Pulmonary artery endothelial cell (primary cell): Measurements from ENCODE around the gene EDIL3. TPM values are rescaled to one million over a fixed set of nuclear protein-coding genes. Genes with fewer than 3 reads are reported as not detected.
"Not testable (repeated sequence)": the region's sequence is repeated elsewhere in the genome, so short reads cannot be mapped to it uniquely, and the experiment has no call there.

Source experiments
- DNase-seq: peaks from one replicate; pipeline ENCODE4 v3.0.0-alpha.2; 2011; ENCODE audit warnings: low read depth, low spot score
- total RNA-seq: library from RNA; depleted of rRNA; stranded (reverse); fragments of >200 nt; gene quantifications from 2 replicates; pipeline ENCODE4 v1.2.3, GENCODE V29; 2014

EDIL3 gene
- total RNA-seq, 1 donor from 2014 or later = 8.6 TPM

DNA sequence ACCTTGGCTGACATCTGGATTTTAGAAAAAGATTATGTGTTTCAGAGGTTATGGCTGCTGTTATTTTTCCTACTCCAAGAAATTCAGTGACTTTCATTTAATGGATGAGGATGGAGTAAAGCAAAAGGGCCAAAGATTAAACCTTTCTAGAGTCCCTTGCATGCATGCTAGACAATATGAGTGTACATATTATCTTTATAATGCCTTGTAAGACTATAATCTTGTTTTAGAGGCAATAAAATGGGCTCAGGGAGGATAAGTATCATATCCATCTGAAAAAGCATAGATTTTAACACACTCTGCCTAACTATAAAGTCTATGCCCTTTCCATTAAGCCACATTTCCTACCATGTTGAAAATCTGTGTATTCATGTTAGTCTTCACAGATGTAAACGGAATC, 199.8 kb downstream of the EDIL3 start:
- DNase-seq = no peak

DNA sequence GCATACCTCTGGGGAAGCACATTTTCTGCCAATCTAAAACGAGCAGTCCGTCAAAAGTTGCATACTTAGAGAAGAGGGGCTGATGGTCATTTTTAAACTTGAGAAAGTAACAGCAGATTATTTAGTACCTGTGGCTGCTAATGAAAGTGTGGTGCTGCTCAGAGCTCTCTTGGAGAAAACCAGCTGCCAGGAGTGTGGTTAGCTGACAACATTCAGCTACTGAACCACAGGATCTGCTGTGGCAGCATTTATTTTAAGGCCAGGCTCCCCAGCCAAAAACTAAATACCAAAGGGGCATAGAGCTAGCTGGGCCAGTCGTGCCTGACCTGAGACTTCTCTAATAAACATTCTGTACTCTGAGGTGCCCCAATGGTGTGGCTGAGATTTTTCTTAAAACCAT, 203.6 kb downstream of the EDIL3 start:
- no peak for DNase-seq

DNA sequence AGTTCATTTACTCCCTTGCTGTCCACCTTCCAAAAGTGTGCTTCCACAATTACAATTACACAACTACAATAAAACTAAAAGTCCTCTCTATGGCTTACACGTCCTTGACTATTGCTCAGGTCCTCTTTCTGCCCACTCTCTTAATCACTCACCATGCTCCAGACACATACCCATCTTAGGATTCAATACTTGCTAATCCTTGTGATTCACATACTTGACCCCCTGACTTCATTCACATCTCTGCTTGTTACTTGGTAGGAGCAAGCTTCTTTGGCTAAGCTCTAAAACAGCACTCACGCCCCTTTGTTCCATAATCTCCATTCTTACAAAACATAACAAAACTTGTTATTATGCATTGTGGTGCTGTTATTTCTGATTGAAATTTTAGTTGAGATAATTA, 215.8 kb downstream of the EDIL3 start:
- DNase-seq = no peak

DNA sequence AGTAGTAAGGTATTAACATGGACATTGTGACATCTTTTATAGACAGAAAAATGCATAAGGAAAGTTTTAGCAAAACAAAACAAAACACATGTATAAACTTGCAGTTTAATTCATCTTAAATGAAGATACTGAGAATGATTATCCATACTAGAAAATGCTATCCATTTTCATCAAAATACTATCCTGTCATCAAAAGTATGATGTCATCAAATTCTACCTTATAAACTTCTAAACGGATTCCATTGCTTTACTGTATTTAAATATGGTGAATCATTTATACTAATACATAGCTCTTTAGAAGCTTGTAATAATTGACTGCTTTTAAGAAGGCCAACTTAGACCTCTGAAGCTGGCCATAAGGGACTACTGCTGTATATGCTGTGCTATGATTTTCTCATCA, 221.0 kb downstream of the EDIL3 start:
- no peak for DNase-seq

DNA sequence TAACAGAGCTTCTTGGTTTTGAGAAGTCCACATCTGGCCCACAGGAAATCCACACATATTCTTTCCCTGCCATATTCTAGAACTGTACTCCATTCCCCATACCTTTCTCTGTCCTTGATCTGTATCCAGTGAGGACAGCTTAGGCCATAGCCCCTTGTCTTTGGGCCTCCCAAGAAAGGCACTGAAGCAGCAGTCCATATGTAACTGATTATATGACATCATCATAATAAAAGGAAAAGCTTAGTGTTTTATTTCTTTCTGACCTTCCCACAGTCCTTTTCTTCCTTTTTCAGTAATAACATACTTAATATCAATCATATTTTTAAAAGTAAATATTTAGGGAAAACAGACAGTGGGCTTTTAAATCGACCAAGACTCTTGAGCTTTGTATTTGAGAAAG, 222.0 kb downstream of the EDIL3 start:
- no peak for DNase-seq

DNA sequence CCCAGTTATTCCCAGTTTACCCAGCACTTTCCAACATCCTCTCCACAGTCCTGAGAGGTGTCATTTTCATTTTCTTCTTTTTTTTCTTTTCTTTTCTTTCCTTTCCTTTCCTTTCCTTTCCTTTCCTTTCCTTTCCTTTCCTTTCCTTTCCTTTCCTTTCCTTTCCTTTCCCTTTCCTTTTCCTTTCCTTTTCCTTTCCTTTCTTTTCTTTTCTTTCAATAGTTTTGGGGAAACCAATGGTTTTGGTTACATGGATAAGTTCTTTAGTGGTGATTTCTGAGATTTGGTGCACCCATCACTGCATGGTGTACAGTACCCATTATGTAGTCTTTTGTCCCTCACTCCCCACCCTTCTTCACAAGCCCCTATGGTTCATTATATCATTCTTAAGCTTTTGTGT, 224.0 kb downstream of the EDIL3 start:
- DNase-seq = not testable (repeated sequence)

DNA sequence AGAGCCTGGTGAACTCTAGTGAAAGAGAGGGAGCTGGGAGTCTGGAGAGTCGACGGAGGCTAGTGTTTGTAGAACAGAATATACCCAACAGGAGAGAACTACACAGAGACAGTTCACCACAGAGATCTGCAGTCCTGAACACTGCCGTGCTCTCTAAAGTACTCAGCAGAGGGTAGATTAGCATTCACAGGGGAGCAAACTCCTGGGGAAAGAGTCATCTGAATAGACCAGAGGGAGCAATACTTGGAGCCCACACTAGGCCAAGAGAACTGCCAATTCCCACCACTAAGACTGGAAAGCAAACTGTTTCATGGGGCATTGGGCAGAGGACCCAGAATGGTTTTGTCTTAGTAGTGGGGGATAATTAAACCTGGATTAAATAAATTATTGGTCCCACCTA, 235.6 kb downstream of the EDIL3 start:
- DNase-seq = no peak

DNA sequence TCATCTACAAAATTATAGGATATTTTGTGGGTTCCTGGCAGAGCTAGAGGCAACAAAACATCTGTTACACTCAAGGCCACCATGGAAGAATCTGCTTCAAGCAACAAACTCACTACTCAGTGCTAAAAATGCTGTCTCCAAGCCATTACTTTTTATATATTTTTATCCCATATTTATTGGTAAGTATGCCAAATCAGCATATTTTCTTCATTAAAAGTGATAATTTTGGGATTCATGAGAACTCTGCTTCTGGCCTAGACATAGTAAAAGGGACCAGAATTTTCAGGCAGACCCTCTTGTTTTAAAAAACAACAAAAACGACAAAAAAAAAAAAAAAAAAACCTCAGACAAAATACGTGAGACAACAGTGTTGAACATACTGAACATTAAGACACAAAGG, 236.0 kb downstream of the EDIL3 start:
- no peak for DNase-seq

DNA sequence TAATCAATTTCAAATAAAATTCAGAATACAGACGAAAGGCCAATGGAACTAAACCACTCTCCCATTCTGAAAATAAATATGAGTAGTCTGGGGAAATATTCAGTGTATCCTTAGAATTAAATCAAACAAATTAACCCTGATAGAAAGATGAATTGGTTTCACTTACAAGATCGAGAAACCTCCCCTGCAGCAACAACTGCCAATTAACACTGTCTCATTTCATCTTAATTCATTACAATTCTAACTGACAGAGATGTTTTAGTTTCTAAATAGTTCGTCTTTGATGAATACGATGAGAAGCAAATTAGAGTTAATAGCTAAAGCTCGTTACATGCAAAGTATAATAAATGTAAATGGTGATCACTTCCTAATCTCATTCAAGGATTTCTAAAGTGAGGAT, 247.1 kb downstream of the EDIL3 start:
- DNase-seq = no peak

DNA sequence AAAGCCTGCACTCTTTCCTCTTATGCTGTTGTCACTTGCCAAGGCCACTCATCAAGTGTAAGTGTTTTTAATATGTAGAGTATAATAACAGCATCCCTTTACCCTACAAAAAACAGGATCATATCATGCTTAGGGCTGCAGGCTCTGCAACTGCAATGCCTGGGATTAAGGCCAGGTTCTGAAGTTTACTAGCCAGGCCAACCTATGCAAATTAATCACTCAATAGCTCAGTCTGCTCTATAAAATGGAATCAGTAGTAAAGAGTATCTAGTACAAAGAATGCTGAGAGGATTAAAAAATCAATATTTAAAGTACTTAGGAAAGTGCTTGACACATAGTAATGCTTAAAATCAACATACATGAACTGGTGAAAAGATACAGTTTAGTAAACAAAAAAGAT, 253.3 kb downstream of the EDIL3 start:
- no peak for DNase-seq

DNA sequence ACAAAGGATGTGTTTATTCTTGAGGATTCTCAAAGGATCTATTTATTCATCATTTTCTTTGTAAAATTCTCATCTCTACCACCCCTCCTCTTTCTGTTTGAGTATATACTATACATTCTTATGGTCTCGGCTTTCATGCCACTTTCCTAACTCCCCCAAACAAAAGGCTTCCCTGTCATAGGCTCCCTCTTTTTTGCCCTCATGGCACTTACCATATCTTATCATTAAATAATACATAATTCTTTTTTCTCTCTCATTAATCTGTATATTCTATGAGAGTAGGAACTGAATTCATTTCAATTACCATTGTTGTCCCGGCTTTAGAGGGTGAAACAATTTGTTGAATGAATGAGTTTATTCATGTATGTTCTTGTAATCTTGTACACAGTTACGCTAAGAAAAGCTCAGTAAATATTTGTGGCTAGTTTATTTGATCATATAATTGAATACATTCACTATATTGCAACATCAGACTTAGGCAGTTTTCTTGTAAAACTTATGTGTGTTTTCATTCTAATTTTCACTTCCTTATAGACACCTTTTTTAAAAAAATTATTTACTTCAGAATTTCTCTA, 254.6 kb downstream of the EDIL3 start:
- DNase-seq = no peak

DNA sequence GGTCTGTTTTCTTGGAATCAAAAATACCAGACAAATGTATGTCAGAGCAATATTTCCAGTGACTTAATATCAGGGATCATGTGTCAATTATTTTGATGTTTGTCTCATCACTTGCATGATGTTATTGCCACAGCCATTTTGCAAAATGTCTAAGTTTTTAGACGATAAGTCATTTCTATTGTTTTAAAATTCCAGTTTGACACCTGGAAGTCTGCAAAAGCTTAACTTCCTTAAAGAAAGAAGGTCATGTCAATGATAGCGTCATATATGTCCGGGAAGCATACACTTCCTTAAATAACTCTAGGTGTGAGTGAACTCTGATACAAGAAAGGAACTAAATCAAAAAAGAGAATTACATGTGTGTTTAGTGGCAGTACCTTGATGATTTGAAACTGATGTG, 259.5 kb downstream of the EDIL3 start:
- no peak for DNase-seq

DNA sequence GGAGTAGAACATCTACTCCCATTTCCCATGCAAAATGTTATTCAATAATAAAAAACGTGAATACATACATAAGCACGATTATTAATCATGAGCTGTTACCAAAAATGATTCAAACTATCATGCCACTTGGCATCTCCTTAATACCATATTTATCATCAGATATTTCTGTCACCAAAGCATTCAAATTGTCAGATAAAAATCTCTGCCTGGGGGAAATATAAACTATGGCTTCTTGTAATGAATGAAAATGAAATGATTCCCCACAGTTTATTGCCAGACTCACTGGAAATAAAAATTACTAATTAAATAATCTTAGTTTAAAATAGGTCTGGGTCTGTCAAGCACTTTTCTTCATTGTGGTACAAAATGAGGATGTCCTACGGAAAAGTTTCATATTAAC, 265.4 kb downstream of the EDIL3 start:
- no peak for DNase-seq

DNA sequence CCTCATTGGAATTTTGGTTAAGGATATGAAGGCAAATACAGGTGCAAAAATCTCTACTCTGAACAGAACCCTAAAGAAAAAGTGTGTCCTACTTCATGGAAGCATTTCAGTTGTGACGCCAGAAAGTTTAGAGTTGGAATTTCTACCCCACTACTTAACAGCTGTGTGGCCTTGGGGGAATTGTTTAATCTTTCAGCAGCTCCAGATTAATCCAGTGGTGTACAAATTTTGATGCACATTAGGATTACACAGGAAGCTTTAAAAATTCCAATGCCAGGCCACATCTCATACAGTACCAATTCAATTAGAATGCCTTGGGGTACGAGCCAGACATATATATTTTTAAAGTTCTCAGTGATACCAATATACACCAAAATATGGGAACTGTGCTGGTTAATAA, 266.1 kb downstream of the EDIL3 start:
- no peak for DNase-seq

DNA sequence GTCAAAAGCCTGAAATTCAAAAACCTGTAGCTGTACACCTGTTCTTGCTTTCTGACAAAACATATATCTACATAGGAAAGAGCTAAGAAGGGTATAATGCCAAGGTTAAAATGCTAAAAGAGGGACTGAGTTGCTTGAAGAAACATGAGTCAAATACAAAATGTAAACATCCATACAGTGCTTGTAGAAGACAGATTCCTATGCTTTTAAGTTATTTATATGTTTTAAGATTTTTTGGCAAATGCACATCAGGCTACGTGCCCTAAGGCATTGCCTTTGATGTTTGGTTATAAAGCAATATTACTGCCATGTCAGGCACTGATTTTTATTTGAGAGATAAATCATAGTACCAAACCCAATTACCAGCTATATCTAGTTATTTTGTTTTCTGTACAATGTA, 269.0 kb downstream of the EDIL3 start:
- no peak for DNase-seq

DNA sequence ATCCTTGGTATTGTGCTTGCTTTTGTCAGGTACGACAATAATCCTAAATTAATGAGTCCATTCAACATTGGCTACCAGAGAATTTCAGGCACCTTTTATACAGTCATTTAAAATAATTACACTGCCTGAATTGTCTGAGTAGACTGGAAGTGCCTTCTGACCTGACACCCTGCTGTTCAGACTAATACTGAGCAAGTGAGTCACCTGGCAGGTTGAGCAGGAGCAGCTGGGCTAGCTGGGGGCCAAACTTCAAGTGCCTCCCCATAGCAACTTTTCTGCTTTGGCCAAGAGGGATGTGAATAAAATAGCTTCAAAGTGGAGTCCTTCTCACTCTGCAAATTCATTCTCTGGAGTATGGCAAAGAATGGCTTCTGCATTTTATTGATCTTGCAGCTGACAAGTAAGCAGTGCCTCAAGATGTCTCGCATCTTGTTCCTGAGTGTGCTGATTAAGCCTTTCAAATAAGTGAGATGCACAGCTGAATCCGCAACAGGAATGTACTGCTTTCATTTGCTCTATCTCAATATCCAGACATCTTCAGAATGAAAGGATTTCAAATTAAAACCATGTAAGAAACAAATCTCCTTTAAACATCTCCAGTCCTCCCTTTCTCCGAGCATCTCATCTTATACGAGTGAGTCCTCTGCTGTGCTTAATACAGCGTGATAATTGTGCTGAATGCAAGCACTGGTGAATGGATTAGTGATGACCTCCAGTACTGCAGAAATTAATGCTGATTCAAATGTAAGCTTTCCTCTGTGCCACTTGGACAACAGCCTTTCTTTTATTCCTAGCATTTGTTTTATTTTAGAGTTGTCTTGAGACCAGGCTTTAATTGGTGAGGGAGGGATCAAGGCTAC, 271.2 kb downstream of the EDIL3 start:
- no peak for DNase-seq

DNA sequence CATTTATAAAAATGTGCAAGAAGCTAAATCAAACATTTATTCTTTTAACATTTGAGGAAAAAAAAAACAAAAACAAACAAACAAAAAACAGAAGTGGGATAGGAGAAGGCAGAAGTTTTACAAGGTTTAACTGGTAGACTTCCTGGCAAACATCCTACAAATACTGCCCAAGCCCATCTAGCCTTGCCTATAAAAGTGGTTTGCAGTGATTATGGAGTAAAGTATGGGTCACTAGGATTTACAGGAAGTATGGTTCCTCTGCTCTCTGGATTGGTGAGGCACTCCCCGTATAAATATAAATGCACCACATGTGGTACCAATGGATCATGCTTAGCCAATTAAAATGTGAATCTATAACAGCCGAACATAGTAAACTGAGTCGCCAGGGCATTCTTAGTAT, 291.9 kb downstream of the EDIL3 start:
- no peak for DNase-seq

DNA sequence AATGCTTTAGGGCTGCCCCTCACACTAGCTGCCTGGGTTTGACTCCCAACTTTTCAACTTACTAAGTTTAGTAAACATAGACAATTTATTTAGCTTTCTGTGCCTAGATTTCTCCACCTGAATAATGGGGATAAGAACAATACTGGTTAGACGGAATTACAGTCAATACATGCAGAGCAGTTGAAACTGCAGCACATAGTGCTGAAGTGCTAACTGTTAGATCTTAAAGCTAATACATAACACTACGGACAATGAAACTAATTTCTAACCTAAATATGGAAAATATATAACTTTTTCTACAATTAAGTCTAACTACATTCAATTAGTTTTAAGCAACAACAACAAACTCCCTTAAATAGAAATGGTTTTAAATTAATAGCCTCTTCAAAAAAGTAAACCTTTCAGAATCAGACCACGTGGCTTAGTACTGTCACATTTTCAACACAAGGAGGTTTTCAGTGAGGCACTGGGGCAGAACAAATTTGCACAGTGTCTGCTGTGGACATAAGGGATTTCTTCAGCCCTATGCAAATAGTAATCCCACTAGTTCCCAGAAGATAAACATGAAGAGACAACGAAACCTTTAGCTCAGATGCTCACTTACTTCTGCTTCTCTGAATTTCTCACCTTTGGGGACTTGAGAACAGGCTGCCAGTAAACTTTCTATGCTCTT, 293.4 kb downstream of the EDIL3 start:
- no peak for DNase-seq

DNA sequence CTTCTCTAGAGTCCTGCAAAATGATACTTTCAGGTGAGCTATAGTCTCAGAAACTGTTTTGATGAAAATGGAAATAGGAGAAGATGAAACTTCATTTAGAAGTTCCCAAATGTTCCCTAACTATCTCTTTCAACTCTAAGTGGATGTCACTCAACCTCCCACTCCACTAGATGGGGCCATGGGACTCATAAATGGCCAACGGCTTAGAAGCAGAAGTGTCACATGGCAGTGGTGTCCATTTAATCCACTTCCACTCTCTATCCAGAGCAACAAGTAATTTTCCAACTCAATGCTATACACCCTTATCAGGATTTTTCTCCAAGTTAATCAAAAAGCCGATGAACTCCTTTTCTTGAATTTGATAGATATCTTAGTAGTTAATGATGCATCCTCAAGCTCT, 295.7 kb downstream of the EDIL3 start:
- no peak for DNase-seq

DNA sequence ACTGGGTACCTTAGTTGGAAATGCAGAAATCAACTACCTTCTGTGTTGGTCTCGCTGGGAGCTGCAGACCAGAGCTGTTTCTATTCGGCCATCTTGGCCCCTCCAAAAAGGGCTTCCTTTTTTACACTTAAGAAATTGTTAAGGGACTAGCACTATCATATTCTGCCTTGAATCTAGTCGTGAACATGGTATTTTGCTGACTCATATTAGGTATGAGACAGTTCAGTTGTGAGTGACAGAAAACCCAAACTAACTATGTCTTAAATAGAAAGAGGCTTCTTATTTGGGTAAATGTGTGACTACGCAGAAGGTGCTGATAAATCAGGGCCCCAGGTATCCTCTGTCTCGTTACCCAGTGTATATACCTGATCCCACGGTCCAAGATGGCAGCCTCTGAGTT, 298.2 kb downstream of the EDIL3 start:
- no peak for DNase-seq

DNA sequence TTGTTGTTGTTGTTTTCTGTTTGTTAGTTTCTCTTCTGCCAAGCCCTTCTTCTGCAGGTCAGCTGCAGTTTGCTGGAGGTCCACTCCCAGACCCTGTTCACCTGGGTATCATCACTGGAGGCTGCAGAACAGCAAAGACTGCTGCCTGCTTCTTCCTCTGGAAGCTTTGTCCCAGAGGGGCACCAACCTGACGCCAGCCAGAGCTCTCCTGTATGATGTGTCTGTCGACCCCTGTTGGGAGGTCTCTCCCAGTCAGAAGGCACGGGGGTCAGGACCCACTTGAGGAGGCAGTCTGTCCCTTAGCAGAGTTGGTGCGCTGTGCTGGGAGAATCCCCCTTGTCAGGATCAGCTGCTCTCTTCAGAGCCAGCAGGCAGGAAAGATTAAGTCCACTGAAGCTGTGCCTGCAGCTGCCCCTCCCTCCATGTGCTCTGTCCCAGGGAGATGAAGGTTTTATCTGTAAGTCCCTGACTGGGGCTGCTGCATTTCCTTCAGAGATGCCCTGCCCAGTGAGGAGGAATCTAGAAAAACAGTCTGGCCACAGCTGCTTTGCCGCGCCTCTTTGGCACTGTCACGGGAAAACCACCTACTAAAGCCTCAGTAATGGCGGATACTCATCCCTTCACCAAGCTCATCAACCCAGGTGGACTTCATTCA, 299.2 kb downstream of the EDIL3 start:
- DNase-seq = no peak

DNA sequence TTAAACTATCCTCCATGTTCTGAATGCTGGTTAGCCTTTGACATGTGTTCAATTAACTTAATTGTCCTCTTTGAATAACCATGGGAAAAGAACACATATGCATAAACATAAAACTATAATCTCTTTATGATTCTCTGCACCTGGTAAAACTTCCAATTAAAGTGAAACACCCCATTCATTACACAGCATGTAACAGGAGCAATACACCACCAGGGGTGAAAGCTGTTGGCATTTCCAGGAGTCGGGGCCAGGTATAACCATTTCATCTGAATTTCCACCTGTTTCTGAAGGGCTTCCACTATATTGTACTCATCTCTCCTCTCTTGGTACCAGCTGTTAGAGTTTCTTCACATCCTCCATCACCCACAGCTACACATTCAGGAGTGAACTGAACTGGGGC, 303.8 kb downstream of the EDIL3 start:
- no peak for DNase-seq
